Prostate gland (tissue), 2 donors: ENCODE results near the gene CP.

Experiments
- POLR2A ChIP-seq: fragments of 450-650 bp; IDR thresholded peaks from one replicate; pipeline ENCODE4 v1.6.1; 2016; ENCODE audit warnings: antibody characterized with exemption, mild to moderate bottlenecking
- POLR2AphosphoS5 ChIP-seq: sonication (generic); formaldehyde crosslinking; IDR thresholded peaks from one replicate; pipeline ENCODE4 v1.6.1; 2017; ENCODE audit warnings: antibody characterized with exemption
- TF ChIP-seq, protein P1 (sequence below), 4 experiments: fragments of 200-600 bp in 2 of 4; fragments of 450-650 bp in 2 of 4; sonication (generic) in 2 of 4; IDR thresholded peaks; 1 replicate in 3 of 4; 2 replicates in 1 of 4; pipeline ENCODE4 v1.5.1; 2016 to 2019; ENCODE audit warnings: antibody characterized with exemption in 4 of 4, mild to moderate bottlenecking in 2 of 4, moderate library complexity in 2 of 4

DNA sequence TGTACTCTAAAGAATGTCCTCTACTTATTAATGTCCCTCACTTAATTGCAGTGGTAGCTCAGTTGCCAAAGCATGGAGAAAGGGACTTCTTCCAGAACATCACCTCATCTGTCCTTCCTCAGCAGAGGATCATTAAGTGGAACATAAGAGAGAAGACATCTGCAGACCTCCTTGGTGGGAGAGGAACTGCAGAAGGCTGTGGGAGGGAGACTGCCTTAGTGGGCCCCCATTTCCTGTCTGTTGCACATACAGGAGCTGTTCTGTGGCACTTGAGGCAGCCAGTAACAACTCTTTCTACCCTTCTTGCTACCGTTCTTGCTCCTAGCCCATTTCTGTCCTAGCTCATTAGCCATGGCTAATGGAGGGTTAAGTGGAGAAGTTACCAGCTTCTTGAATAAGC lies 58.6 kb downstream of the CP start:
- TF ChIP-seq, protein P1, sequence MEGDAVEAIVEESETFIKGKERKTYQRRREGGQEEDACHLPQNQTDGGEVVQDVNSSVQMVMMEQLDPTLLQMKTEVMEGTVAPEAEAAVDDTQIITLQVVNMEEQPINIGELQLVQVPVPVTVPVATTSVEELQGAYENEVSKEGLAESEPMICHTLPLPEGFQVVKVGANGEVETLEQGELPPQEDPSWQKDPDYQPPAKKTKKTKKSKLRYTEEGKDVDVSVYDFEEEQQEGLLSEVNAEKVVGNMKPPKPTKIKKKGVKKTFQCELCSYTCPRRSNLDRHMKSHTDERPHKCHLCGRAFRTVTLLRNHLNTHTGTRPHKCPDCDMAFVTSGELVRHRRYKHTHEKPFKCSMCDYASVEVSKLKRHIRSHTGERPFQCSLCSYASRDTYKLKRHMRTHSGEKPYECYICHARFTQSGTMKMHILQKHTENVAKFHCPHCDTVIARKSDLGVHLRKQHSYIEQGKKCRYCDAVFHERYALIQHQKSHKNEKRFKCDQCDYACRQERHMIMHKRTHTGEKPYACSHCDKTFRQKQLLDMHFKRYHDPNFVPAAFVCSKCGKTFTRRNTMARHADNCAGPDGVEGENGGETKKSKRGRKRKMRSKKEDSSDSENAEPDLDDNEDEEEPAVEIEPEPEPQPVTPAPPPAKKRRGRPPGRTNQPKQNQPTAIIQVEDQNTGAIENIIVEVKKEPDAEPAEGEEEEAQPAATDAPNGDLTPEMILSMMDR (IDR thresholded peaks at IDR 0.05): no peak
- TF ChIP-seq POLR2AphosphoS5 (no peak), POLR2A (no peak)
